Natural killer cell (primary cell): ENCODE data around the gene MTMR12. TPM values are rescaled to one million over a fixed set of nuclear protein-coding genes. Genes with fewer than 3 reads are reported as not detected.
A peak's percentile ranks its signal among the peaks of the same experiment; 100 is the strongest.

Experiments
- ATAC-seq, 3 donors: fragments of 150-1000 bp in 2 of 3; fragments of 200-7000 bp in 1 of 3; cut with Tn5 transposase; 1 replicate in 1 of 3; 2 replicates in 2 of 3; pipeline ENCODE4 v1.10.0; 2021; ENCODE audit warnings: mild to moderate bottlenecking in 2 of 3, moderate library complexity in 2 of 3
- DNase-seq, 2 donors: peaks; one replicate each; pipeline versions ENCODE4 v3.0.0 to v3.0.0-alpha.2; 2013 to 2021; ENCODE audit warnings: mixed read lengths in 1 of 2
- H3K27ac ChIP-seq: one replicate; pipeline ENCODE4 v1.5.1; 2013; ENCODE audit warnings: mild to moderate bottlenecking, low read length
- H3K27me3 ChIP-seq: one replicate; pipeline ENCODE4 v1.6.1; 2013; ENCODE audit warnings: low read length; ENCODE audit not compliant: control insufficient read depth, insufficient read depth
- H3K36me3 ChIP-seq: one replicate; pipeline ENCODE4 v1.6.1; 2013; ENCODE audit warnings: low read length; ENCODE audit not compliant: control insufficient read depth, insufficient read depth
- H3K4me1 ChIP-seq: one replicate; pipeline ENCODE4 v1.6.1; 2013; ENCODE audit warnings: low read length; ENCODE audit not compliant: control insufficient read depth, insufficient read depth
- H3K4me3 ChIP-seq: one replicate; pipeline ENCODE4 v1.5.1; 2013; ENCODE audit warnings: low read length
- H3K9me3 ChIP-seq: one replicate; pipeline ENCODE4 v1.6.1; 2013; ENCODE audit warnings: low read length; ENCODE audit not compliant: control insufficient read depth, insufficient read depth
- H3K27ac Mint-ChIP-seq, 2 donors: one replicate each; pipeline ENCODE4 v1.8.0; 2022; ENCODE audit warnings: mild to moderate bottlenecking in 2 of 2, mixed read lengths in 2 of 2, moderate library complexity in 1 of 2
- H3K27me3 Mint-ChIP-seq, 2 donors: one replicate each; pipeline ENCODE4 v1.8.0; 2022; ENCODE audit warnings: low read depth in 2 of 2, mixed read lengths in 2 of 2
- H3K36me3 Mint-ChIP-seq: one replicate; pipeline ENCODE4 v1.8.0; 2022; ENCODE audit warnings: mixed read lengths
- H3K4me1 Mint-ChIP-seq, 2 donors: one replicate each; pipeline ENCODE4 v1.8.0; 2022; ENCODE audit warnings: mixed read lengths in 2 of 2
- H3K4me3 Mint-ChIP-seq: one replicate; pipeline ENCODE4 v1.8.0; 2022; ENCODE audit warnings: mild to moderate bottlenecking, moderate library complexity, mixed read lengths
- H3K9me3 Mint-ChIP-seq, 2 donors: one replicate each; pipeline ENCODE4 v1.8.0; 2022; ENCODE audit warnings: mixed read lengths in 2 of 2
- WGBS: methylation state at CpG from one replicate; pipeline ENCODE4 v1.1.7; 2013; ENCODE audit warnings: missing lambda C conversion rate; ENCODE audit not compliant: insufficient coverage; 5-methylcytosine and 5-hydroxymethylcytosine counted together
- intact Hi-C: fragments of 100-400 bp; cut with micrococcal nuclease; formaldehyde crosslinking; loops from one replicate; pipeline ENCODE4 v1.14.2; 2022
- total RNA-seq, 4 donors: library from RNA; stranded (reverse); fragments of 120-200 nt in 1 of 4; gene quantifications; one replicate each; pipeline versions ENCODE4 v1.2.3 to v1.2.4, GENCODE V29; 2013 to 2022
- TF ChIP-seq, protein P1 (sequence below): fragments of 200-600 bp; IDR thresholded peaks from one replicate; pipeline ENCODE4 v1.8.0; 2022; ENCODE audit warnings: antibody characterized with exemption

MTMR12 gene
- total RNA-seq, 3 donors from 2014 or later (not counting 1 experiment from before 2014, with no cell fraction given): 36.9 to 47.7 (median 39.8) TPM

DNA sequence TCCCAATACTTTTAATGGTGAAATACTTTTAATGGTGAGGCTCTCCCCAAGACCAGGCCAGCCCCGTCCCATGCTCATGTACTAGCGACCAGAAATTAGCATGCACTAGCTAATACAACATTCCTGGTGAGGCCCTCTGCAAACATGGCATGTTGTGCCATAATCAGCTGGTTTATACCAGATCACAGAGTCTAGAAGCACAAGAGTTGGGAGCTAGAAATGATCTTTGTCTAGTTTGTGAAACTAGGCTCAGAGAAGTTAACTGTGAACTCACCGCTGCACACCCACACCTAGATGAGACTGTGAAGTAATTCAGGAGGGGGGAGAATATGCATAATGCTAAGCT lies 37.4 kb downstream of the MTMR12 start:
- Histone ChIP-seq H3K4me3 (no peak overlapping the region), H3K4me1 (peaks cover 25% of the 10 kb centered on the region), H3K9me3 (no peaks in the 10 kb centered on the region), H3K36me3 (peaks cover 39% of the 10 kb centered on the region), H3K27me3 (no peaks in the 10 kb centered on the region), H3K27ac (no peak overlapping the region)
- intact Hi-C loops: no loop called here
- H3K27ac Mint-ChIP-seq: peak overlapping the region; percentile 86 to 97
- no peak overlapping the region for H3K4me3 Mint-ChIP-seq
- TF ChIP-seq, protein P1, sequence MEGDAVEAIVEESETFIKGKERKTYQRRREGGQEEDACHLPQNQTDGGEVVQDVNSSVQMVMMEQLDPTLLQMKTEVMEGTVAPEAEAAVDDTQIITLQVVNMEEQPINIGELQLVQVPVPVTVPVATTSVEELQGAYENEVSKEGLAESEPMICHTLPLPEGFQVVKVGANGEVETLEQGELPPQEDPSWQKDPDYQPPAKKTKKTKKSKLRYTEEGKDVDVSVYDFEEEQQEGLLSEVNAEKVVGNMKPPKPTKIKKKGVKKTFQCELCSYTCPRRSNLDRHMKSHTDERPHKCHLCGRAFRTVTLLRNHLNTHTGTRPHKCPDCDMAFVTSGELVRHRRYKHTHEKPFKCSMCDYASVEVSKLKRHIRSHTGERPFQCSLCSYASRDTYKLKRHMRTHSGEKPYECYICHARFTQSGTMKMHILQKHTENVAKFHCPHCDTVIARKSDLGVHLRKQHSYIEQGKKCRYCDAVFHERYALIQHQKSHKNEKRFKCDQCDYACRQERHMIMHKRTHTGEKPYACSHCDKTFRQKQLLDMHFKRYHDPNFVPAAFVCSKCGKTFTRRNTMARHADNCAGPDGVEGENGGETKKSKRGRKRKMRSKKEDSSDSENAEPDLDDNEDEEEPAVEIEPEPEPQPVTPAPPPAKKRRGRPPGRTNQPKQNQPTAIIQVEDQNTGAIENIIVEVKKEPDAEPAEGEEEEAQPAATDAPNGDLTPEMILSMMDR: no peak
- peaks cover 38 to 49% of the 10 kb centered on the region in 2 donors for H3K4me1 Mint-ChIP-seq
- H3K36me3 Mint-ChIP-seq: peaks cover 11% of the 10 kb centered on the region
- ATAC-seq: no peak
- H3K27me3 Mint-ChIP-seq: no peaks in the 10 kb centered on the region
- DNase-seq: no peak
- WGBS: 100% methylated on average over 2 of the region's 3 CpGs
- no peaks in the 10 kb centered on the region for H3K9me3 Mint-ChIP-seq

DNA sequence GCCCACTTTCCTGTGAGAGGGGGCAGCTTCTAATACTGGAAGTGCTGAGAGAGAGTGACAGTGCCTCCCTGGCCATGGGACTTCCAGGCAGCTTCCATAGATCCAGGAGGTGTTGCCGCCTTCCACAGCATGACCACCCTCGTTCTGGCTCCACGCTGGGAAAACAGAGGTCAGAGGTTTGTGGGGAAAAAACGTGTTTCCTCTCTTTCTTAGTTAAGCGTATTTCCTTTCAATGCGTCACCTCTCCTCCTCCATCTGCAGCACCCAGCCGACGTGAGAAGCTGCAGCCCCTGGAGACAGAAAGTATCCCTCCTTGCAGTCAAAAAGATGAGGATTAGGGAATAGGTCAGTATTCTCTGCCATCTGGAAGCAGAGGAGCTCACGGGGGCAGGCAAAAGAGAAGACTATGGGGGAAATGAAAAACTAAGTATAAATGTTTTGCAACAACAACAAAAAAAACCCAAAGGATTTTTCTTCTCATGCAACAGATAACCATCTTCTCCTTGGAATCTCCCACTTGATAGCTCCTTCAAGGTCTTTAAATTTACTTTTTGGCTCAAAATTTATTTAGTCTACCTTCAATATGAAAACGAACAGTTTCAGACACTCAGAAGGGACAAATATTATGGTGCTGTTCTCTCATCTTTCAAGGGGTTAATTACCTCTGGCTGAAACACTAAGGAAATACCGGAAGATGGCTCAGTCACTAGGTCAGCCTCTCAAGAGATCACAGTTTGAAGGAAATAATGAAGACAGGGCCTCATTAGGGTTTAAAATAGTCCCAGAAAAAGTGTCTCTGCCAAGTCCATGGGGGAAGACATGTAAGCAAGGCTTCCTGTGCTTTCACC lies 38.0 kb downstream of the MTMR12 start:
- no peak overlapping the region for H3K4me3 Mint-ChIP-seq
- Histone ChIP-seq H3K4me1 (peaks cover 22% of the 10 kb centered on the region), H3K27ac (no peak overlapping the region), H3K9me3 (no peaks in the 10 kb centered on the region), H3K27me3 (no peaks in the 10 kb centered on the region), H3K36me3 (peaks cover 45% of the 10 kb centered on the region), H3K4me3 (no peak overlapping the region)
- no peak for ATAC-seq
- 93% methylated on average over 5 of the region's 11 CpGs for WGBS
- peaks cover 11% of the 10 kb centered on the region for H3K36me3 Mint-ChIP-seq
- DNase-seq: no peak
- peaks cover 32 to 43% of the 10 kb centered on the region in 2 donors for H3K4me1 Mint-ChIP-seq
- TF ChIP-seq, protein P1: no peak
- H3K27me3 Mint-ChIP-seq: no peaks in the 10 kb centered on the region
- intact Hi-C loops: no loop called here
- H3K27ac Mint-ChIP-seq: peak overlapping the region; percentile 86 to 97
- H3K9me3 Mint-ChIP-seq: no peaks in the 10 kb centered on the region

DNA sequence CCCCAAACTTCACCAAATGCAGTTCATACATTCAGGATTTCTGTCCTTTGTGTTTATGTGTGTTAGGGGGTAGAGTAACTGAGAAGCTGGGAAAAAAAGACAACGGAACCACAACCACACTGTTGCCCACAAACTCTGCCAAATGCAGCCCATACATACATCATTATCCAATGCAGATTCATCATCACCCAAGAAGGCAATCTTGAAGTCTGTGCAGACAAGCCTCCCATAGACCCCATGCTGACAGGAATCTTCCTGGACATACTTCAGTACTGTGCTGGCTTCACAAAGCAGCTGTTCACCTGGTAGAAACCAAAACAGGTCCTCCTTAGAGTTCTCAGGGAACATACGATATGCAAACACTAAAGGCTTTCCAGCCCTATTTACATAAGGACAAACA lies 38.9 kb downstream of the MTMR12 start:
- peaks cover 31 to 37% of the 10 kb centered on the region in 2 donors for H3K4me1 Mint-ChIP-seq
- no peak overlapping the region for H3K4me3 ChIP-seq
- DNase-seq: no peak
- intact Hi-C loops: no loop called here
- no peak overlapping the region for H3K4me3 Mint-ChIP-seq
- no peaks in the 10 kb centered on the region for H3K27me3 Mint-ChIP-seq
- H3K27ac Mint-ChIP-seq: peak overlapping the region in 1 of 2 donors; percentile 97
- H3K27ac ChIP-seq: no peak overlapping the region
- no peaks in the 10 kb centered on the region for H3K27me3 ChIP-seq
- H3K36me3 ChIP-seq: peaks cover 48% of the 10 kb centered on the region
- H3K9me3 ChIP-seq: no peaks in the 10 kb centered on the region
- ATAC-seq: no peak
- peaks cover 11% of the 10 kb centered on the region for H3K36me3 Mint-ChIP-seq
- TF ChIP-seq, protein P1: no peak
- H3K9me3 Mint-ChIP-seq: no peaks in the 10 kb centered on the region
- 73% methylated on average over 2 of the region's 2 CpGs for WGBS
- H3K4me1 ChIP-seq: peaks cover 19% of the 10 kb centered on the region
